ENCODE results near the gene TIMM23B.
"Not testable (repeated sequence)": the region's sequence is repeated elsewhere in the genome, so short reads cannot be mapped to it uniquely, and the experiment has no call there.

DNA sequence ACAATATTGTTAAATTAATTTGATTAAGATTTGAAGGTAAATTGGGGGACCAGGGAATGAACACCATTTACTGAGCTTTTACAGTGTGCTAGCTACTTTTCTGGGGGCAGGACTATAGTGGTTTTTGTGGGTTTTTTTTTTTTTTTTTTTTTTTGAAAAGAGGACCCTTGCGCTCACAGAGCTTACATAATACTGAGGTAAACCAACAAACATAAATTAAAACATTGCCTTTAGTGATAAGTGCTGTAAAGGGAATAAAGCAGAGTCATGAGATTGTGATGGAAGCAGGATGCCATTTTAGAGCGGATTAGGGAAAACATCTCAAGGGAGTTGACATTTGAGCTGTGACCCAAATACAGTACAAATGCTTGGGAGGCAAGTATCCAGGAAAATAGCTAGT lies 1.8 kb downstream of the TIMM23B start:
- TF ChIP-seq CTCF (IDR thresholded peaks at IDR 0.05; ENCODE audit: insufficient read depth, low read length); SPI1 (IDR thresholded peaks at IDR 0.05; ENCODE audit: borderline replicate concordance, low read depth); POLR2AphosphoS5 (IDR thresholded peaks at IDR 0.05; ENCODE audit: low read depth): not testable (repeated sequence)
- TF ChIP-seq, protein P1, sequence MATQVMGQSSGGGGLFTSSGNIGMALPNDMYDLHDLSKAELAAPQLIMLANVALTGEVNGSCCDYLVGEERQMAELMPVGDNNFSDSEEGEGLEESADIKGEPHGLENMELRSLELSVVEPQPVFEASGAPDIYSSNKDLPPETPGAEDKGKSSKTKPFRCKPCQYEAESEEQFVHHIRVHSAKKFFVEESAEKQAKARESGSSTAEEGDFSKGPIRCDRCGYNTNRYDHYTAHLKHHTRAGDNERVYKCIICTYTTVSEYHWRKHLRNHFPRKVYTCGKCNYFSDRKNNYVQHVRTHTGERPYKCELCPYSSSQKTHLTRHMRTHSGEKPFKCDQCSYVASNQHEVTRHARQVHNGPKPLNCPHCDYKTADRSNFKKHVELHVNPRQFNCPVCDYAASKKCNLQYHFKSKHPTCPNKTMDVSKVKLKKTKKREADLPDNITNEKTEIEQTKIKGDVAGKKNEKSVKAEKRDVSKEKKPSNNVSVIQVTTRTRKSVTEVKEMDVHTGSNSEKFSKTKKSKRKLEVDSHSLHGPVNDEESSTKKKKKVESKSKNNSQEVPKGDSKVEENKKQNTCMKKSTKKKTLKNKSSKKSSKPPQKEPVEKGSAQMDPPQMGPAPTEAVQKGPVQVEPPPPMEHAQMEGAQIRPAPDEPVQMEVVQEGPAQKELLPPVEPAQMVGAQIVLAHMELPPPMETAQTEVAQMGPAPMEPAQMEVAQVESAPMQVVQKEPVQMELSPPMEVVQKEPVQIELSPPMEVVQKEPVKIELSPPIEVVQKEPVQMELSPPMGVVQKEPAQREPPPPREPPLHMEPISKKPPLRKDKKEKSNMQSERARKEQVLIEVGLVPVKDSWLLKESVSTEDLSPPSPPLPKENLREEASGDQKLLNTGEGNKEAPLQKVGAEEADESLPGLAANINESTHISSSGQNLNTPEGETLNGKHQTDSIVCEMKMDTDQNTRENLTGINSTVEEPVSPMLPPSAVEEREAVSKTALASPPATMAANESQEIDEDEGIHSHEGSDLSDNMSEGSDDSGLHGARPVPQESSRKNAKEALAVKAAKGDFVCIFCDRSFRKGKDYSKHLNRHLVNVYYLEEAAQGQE (IDR thresholded peaks at IDR 0.05; ENCODE audit: insufficient replicate concordance, low read depth) = not testable (repeated sequence)

Measured in HL-60 (cell line).